Astrocyte (in vitro differentiated cells and primary cell): Measurements from ENCODE around the gene STKLD1.

Source experiments
- EZH2 ChIP-seq: IDR thresholded peaks from 2 replicates; pipeline ENCODE4 v1.6.1; 2012; ENCODE audit warnings: mild to moderate bottlenecking, low read length, inconsistent platforms; ENCODE audit not compliant: insufficient read depth
- TF ChIP-seq, protein P1 (sequence below): IDR thresholded peaks from 2 replicates; pipeline ENCODE4 v1.5.1; 2011; ENCODE audit warnings: low read depth, mild to moderate bottlenecking, inconsistent platforms, low read length, moderate library complexity; ENCODE audit not compliant: insufficient read depth

GRCh38 chr9:133401588-133401987 is 25.4 kb downstream of the STKLD1 start:
- TF ChIP-seq, protein P1, sequence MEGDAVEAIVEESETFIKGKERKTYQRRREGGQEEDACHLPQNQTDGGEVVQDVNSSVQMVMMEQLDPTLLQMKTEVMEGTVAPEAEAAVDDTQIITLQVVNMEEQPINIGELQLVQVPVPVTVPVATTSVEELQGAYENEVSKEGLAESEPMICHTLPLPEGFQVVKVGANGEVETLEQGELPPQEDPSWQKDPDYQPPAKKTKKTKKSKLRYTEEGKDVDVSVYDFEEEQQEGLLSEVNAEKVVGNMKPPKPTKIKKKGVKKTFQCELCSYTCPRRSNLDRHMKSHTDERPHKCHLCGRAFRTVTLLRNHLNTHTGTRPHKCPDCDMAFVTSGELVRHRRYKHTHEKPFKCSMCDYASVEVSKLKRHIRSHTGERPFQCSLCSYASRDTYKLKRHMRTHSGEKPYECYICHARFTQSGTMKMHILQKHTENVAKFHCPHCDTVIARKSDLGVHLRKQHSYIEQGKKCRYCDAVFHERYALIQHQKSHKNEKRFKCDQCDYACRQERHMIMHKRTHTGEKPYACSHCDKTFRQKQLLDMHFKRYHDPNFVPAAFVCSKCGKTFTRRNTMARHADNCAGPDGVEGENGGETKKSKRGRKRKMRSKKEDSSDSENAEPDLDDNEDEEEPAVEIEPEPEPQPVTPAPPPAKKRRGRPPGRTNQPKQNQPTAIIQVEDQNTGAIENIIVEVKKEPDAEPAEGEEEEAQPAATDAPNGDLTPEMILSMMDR, result no peak
- no peak for TF ChIP-seq EZH2
